ACHN (cell line): Measurements from ENCODE around the gene TMEM132C.
"Not testable (repeated sequence)": the region's sequence is repeated elsewhere in the genome, so short reads cannot be mapped to it uniquely, and the experiment has no call there.

ENCODE experiments used
- DNase-seq: peaks from one replicate; pipeline ENCODE4 v3.0.0-alpha.2; 2015
- in situ Hi-C: cut with HindIII; loops from 2 replicates; pipeline ENCODE4 v1.10.0; 2017; ENCODE audit warnings: low sequenced_read_pairs, low pct_ligation_motif_present, low pct_unique_long_range_greater_than_20kb

TMEM132C gene

DNA sequence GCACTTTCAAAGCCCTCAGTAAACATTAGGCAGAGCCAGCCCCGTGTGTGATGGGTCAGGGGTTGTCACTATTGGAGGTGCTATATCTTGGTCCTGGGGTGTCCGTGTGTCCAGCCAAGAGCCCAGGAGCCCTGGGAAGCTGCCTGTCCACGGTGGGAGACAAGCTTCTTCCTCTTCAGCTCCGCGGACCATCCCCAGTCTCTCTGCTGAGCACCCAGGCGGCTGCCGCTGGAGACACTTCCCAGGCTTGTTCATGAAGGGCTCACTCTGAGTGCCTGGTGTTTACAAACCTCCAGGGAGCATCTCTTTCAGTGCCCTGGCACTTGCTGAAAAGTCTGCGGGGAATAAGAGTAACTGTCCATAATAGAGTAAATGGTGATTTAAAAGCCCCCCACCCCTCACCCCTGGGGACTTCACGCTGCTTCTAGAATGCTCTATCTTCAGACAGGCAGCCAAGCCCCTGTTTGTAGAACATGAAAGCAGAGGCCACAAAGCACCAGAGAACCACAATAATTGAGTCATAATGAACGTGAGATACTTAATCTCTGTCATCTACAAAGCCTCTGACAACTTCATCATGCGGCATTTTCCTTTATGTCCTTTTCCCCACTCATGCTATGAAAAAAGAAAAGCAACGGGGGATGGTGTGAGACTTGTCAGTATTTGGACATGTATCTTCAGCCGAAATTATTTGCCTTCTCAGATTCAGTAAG is 178.6 kb downstream of the TMEM132C start:
- in situ Hi-C loops: no loop called here
- DNase-seq: no peak

DNA sequence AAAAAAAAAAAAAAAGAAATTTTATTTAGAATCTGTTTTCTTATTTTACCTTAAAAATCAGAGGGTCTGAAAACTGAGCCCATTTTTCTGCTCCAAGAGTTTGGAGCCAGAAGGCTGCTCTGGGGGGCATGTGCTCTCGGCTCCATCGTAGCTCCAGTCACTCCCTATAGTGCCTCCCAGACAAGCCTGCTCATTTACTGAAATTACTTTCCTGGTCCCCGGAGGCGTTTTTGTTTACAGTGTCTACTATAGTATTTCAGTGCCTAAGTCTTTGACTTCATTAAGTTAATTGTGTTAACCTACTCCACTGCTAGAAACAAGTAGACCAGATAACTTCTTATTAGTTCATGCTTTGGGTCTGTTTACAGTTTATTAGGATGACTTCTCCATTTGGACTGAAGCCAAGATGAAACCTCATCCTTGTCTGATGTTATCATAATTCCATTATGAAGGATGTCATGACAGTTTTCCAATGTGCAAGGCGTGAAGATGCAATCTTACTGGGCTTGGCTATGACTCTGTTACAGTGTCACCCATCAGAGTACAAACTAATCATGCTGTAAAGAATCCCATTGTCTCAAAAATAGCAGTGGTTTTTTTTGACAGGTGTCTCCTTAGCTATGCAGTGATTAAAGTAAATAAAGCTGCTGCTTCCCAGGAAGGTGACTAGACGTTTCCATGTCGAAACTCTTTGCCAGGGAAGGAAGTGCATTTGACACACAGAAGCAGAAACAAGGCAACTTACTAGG is 182.3 kb downstream of the TMEM132C start:
- in situ Hi-C loops: no loop called here
- DNase-seq: no peak

DNA sequence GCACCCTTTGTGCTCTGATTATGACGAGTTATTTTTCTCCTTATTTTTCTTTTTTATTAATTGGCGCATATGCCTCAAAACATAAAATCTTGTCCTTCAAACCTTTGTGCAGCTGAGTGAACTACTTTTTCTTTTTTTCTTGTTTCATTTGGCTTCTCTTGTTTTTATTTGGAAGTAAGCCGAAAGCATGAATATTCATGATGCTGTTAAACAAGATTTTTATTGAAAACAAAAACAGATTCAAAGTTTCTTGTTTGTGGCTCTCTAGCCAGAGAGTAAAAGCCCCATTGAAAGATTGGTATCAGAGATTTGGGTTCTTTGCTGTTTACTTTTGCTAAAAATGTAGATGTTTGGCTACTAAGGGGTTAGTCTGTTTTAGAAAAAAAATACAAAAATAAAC is 183.8 kb downstream of the TMEM132C start:
- in situ Hi-C loops: no loop called here
- no peak for DNase-seq

DNA sequence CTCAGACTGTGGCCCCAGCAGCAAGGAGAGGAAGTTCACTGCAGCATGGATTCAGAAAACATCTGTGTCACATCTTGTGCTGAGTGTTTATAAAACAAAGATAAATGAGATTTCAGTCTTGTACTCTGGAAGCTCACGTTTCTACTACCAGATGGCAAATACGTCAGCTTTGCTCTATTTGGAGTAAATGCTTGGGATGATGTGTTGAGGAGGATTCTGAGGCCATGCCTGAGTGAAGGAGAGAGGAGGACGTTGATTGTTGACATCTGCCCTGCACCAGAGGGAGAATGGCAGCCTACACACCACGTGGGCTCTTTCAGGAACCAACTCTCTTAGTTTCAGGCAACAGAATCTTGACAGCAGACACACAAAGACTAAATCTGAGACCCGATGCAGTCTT is 188.9 kb downstream of the TMEM132C start:
- no peak for DNase-seq
- in situ Hi-C loops: no loop called here

DNA sequence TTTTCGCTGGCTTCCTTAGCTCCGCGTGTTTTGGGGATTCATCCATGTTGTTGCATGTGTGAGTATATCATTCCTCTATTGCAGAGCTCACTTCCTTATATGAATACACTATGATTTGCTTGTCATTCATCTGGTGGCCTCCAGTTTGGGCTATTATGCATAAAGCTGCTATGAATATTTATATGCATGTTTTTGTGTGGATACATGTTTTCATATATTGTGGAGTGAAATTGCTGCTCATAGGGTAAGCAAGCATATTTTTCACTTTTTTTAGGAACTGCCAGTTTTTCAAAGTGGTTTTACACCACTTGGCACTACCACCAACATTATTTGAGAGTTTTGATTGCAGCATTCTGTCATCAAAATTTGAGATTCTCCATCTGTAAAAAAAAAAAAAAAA is 190.0 kb downstream of the TMEM132C start:
- DNase-seq: no peak
- in situ Hi-C loops: no loop called here

DNA sequence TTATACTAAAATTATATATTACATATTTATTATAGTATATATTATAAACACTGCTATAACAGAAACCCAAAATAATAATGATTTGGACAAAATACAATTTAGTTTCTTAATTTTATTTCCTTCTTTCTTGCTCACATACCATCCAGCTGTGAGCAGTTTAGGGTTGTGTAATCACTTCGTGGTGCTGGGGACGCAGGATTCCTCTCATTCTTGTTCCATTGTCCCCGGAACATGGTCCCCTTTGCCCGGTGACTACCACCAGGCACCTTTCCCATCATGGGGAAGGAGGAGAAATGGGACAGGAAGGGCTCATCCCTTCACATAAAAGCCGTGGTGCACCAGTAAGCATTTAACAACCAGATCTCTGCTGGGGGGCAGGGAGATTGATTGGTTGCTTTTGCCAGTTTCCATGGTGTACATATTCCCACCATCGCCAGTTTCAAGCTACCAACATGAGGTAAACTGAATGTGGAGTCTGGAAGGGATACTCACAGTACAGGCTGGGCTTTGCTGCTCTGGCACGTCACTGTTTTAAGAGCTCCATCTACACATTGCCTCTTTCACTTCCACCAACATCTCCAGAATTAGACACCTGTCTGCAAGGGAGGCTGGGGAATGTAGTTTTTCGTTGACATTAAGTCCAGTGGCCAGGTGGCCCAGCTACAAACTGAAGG is 191.5 kb downstream of the TMEM132C start:
- DNase-seq: no peak
- in situ Hi-C loops: no loop called here

DNA sequence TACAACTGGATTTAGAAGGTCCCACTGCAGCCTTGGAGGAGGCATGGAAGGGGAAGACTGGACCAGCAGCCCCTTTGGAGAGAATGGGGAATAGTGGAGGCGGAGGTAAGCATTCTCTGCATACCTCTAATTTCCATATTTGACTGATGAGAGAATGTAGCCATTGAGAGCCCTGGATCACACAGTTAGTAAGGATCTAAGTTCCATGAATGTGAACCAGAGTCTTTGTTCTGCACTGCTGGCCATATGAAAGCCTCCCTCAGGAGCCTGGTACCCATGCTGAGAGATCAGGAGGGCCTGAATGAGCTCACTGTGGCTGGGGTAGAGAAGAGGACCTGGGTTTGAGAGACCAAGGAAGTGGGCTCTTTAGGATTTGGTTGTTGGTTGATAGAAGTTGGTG is 192.1 kb downstream of the TMEM132C start:
- in situ Hi-C loops: no loop called here
- no peak for DNase-seq

DNA sequence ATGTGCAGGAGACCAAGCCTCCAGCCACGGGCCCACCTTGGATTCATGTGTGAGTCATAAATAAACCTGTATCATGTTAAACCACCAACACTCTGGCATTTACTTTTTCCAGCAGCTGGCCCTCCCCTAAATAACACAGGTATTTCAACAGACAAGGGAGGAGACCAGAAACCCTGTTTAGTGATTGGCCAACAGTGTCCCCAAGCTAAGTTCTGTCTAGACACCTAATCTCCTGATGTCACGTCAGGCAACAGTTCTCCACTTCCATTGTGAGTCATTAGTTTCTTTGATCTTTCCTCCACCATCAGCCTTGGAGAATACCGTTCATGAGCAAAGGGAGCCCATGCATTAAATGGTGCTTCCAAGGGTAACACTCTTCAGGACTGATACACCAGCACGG is 196.9 kb downstream of the TMEM132C start:
- DNase-seq: no peak
- in situ Hi-C loops: no loop called here

DNA sequence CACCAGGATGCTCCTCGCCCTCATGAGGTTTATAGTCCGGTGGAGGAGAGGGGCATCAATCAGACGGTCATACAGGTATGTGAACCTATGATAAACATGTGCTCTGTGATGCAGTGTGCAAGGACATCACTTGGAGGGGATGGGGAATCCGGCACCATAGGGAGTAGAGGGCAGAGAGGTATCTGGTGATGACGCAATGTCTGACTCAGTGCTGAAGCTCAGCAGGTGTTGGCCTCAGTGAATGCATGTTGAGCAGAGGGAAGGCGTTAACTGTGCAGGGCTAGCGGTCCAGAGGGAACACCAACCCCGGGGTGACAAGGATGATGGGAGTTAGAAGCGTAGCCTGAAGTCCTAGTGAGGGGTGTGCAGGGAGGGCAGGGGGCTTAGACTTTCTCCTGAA is 200.9 kb downstream of the TMEM132C start:
- in situ Hi-C loops: no loop called here
- DNase-seq: no peak

DNA sequence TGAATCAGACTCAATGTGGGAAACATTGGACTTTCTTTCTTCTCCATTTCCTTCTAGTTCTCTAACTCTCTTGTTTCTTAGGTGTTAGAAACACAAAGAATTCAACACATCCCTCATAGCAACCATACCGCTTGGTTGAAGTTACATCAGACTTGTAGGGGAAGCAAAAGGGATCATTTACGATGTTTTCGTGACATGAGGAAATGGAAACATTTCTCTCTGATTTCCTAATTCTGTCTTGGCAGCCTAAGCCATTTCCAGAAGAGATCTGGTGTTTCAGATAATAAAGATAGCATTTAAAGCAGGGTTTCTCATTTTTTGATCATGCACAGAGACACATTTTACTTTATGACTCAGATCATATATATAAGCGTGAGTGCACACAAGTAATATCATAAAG is 202.0 kb downstream of the TMEM132C start:
- in situ Hi-C loops: no loop called here
- no peak for DNase-seq

DNA sequence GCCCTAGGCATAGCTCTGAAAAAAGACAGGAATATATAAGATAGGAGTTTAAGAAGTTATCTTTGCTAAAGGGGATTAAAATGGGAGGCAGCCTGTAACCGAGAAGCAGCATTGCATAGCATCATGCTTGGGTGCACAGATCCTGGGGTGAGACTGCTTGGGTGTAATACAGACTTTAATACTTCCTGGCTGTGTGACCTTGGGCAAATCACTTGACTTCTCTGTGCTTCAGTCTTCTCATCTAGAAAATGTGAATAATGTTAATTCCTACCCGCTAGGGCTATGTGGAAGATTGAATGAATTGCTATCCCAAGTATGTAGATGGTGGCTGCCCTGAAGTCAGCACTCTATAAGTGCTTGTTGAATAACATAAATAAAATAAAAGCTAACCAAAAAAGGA is 204.5 kb downstream of the TMEM132C start:
- in situ Hi-C loops: no loop called here
- DNase-seq: no peak

DNA sequence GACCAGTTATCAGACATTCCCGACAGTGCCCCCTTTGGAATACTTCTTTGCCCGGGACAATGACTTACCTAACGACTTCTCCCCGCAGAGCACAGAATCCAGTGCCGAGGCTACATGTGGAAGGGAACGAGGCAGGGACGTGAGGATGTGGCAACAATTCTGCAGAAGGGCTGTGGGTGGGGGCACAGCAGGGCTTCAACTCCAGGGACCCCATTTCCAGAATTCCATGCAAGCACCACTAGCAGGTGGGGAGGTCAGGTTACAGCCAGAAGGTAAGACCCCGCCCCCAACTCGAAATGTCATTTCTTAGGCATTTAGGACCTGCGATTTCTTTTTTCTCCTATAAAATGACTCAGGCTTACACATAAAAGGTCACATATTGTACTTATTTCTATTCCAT is 207.9 kb downstream of the TMEM132C start:
- in situ Hi-C loops: no loop called here
- no peak for DNase-seq

DNA sequence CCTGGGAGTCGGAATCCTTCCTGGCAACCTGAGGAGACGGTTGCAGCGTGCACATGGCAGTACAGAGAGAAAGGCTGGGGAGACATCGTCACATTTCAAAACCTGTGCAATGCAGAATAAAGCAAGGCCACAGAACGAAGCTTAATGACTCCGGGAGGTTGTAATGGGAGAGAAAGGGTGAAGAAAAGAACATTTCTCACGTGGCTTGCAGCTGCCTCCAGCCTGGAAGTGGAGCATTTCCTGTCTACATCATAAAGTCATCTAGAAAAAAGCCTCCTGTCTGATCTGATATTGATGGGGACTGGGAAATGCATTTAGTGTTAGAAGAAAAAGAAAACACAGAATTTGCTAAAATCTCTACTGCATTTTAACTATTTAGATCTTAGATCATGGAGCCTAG is 209.3 kb downstream of the TMEM132C start:
- in situ Hi-C loops: no loop called here
- no peak for DNase-seq

DNA sequence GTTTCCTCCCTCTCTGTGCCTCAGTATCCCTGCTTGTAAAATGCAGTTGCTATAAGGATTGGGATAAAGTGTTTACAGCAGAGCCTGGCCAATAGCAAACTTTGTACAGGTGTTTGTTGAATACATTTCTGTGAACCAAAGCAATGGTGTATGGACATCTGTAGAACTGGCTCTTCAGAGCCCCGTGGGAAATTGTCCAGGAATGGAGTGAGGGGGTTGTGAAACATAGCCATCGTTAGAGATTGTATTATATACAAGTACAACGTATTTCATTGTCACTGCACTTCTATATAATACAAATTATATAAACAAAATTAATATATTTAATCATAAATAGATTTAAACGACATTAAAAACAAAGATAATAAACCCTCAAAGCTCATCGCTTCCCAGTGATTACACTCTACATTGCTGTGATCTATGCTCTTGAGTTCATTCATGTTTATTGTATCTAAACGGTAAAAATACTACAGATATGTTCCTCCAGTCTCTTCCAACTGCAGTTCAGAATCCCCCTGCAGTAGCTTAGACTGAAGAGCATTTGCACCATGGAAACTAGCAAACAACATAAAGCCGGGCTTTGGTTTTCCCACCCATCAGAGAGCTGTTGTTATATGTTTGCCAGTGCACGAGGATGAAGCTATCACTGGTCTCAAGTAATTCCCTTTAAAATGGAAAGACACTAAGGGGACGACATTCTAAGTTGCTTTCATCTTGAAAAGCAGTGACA is 216.7 kb downstream of the TMEM132C start:
- in situ Hi-C loops: no loop called here
- DNase-seq: no peak

DNA sequence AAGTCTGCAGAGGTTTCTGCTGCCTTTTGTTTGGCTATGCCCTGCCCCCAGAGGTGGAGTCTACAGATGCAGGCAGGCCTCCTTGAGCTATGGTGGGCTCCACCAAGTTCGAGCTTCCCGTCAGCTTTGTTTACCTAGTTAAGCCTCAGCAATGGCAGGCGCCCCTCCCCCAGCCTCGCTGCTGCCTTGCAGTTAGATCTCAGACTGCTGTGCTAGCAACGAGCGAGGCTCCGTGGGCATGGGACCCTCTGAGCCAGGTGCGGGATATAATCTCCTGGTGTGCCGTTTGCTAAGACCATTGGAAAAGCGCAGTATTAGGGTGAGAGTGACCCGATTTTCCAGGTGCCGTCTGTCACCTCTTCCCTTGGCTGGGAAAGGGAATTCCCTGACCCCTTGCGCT is 230.4 kb downstream of the TMEM132C start:
- in situ Hi-C loops, DNase-seq: not testable (repeated sequence)

DNA sequence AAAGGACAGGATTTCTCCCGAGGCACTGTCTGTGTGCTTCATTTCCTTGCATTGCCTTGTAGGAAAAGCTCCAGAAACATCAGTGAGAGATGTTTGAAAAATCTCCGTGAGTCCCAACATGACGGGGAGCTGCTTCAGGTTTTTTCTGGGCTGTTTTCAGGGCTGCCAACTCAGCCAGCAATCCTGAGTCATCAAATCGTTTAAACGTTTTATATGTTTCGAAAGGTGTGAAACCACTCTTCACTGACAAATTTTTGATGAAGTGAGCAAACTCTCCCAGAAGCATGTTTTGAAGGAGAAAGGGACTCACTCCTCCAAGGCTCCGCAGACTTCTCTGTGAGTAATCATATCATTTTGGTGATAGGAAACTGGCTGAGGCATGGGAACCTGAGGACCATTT is 240.5 kb downstream of the TMEM132C start:
- no peak for DNase-seq
- in situ Hi-C loops: no loop called here

DNA sequence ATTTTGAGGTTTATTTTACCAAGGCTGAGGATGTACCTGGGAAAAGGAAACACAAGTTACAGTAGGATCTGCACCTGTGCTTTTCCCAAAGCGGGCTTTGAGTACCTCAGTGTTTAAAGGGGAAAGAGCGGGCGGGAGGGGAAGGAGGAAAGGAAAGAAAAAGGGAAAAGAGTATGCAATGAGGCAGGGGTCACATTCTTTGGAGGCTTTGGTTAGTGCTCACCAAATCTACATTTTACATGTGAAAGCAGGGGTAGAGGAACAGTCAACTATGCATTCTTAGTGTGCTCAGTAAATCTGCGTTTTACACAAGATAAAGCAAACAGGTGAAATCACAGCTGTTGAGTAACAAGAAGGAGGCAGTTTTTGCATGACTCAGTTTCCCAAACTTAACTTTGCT is 242.2 kb downstream of the TMEM132C start:
- DNase-seq: no peak
- in situ Hi-C loops: no loop called here

DNA sequence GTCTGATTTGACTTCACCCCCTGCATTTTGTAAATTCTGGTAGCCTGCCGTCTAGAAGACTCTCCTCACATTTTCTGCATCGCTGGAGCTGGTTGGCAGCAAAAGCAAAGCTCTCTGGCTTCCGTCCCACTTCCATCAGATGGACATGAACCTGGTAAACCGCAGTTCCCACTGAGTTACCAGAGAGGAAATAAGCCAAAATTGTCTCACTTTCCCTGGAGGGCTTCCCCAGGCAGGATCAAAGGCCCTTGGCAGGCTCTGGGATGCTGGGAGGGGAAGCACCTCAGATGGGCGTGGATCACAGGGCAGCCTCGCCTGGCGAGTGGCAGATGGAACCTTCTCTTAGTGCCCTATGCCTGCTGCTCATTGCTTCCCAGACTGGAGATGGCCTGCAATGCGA is 243.5 kb downstream of the TMEM132C start:
- DNase-seq: no peak
- in situ Hi-C loops: no loop called here

DNA sequence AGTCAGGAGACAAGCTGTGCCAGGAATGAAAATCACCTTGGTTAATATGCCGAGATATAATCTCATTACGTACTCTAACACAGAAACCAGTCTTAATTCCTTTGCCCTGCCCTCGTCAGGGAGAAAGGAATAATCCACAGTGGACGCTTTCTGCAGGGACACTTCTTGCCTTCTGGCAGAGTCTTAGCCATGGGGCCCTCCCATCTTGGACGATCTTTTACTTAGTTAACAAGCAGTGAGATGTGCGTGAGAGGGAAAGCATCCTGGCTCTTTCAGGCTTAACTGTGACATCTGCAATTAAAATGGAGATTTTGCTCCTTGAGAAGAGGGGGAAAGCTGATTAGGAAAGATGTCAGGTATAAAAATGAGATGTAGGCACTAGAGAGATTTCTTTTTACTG is 246.4 kb downstream of the TMEM132C start:
- in situ Hi-C loops: no loop called here
- DNase-seq: no peak
